Upper lobe of left lung (tissue), 4 donors: ENCODE measurements around the gene CD248.

Experiments
- POLR2A ChIP-seq, 4 donors: fragments of 450-650 bp; IDR thresholded peaks; one replicate each; pipeline ENCODE4 v1.5.1; 2016 to 2017; ENCODE audit warnings: antibody characterized with exemption in 4 of 4, mild to moderate bottlenecking in 2 of 4
- POLR2AphosphoS5 ChIP-seq, 2 donors: sonication (generic); formaldehyde crosslinking; IDR thresholded peaks; one replicate each; pipeline ENCODE4 v1.5.1; 2017; ENCODE audit warnings: antibody characterized with exemption in 2 of 2
- TF ChIP-seq, protein P1 (sequence below), 6 experiments: fragments of 450-650 bp in 4 of 6; fragments of 200-600 bp in 2 of 6; sonication (generic) in 2 of 6; IDR thresholded peaks; one replicate each; pipeline ENCODE4 v1.5.1; 2016 to 2019; ENCODE audit warnings: antibody characterized with exemption in 6 of 6

DNA sequence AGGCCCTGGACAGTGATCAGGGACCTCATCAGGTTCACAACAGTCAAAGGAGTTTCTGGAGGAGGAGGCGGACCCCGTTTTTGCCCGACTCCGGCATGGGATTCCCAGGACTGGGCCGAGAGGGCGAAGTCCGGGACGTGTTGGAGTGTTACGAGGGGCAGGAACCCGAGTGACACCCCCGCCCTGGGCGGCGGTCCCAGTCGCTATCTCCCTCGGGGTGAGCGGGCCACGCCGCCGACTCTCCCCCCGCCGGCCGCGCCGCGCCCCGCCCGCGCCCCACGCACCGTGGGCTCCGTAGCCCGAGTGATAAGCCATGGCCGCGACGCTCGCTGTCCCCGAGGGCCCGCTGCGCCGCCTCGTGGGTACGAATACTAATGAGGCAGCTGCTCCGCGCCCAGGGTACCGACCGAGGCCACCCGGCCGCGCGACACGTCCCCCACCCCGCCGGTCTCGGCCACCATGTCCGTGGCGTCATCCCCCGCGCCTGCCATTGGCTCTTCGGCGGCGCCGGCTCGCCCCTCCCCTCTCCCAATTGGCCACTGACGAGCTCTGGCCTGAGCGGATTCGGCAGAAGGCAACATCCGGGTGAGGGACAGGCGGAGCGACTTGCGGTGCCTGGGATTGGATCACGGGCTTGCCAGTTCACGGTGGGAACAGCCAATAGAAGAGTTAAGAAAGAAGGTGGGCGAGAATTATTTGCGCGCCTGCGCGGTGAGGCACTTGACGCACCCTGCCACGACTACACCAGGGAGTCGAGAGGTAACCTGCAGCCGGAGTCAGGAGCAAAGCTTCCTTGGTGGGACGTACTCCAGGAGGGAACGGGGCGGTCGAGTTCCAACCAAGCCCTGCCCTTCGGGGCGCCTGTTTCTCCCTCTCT, 27.9 kb downstream of the CD248 start, which contains the start of gene YIF1A:
- TF ChIP-seq POLR2A (IDR thresholded peaks at IDR 0.05) = peak in 3 of 4 donors; percentile 72 to 96 (median 91)
- TF ChIP-seq, protein P1, sequence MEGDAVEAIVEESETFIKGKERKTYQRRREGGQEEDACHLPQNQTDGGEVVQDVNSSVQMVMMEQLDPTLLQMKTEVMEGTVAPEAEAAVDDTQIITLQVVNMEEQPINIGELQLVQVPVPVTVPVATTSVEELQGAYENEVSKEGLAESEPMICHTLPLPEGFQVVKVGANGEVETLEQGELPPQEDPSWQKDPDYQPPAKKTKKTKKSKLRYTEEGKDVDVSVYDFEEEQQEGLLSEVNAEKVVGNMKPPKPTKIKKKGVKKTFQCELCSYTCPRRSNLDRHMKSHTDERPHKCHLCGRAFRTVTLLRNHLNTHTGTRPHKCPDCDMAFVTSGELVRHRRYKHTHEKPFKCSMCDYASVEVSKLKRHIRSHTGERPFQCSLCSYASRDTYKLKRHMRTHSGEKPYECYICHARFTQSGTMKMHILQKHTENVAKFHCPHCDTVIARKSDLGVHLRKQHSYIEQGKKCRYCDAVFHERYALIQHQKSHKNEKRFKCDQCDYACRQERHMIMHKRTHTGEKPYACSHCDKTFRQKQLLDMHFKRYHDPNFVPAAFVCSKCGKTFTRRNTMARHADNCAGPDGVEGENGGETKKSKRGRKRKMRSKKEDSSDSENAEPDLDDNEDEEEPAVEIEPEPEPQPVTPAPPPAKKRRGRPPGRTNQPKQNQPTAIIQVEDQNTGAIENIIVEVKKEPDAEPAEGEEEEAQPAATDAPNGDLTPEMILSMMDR (IDR thresholded peaks at IDR 0.05) = peak in 2 of 6 experiments; percentile 11 to 38
- peak; percentile 96 to 97 for TF ChIP-seq POLR2AphosphoS5 (IDR thresholded peaks at IDR 0.05)
